Stimulated activated CD8-positive, alpha-beta memory T cell treated with anti-CD3 and anti-CD28 coated beads, Interleukin-2, amount 100 ng/mL, for 1 hour (primary cell): ENCODE measurements around the gene FGFRL1.
A peak's percentile ranks its signal among the peaks of the same experiment; 100 is the strongest.
"Not testable (repeated sequence)": the region's sequence is repeated elsewhere in the genome, so short reads cannot be mapped to it uniquely, and the experiment has no call there.

ENCODE experiments used
- DNase-seq, 2 donors: peaks; one replicate each; pipeline ENCODE4 v3.0.0-alpha.2; 2020; ENCODE audit warnings: low read depth in 2 of 2

The FGFRL1 gene

DNA sequence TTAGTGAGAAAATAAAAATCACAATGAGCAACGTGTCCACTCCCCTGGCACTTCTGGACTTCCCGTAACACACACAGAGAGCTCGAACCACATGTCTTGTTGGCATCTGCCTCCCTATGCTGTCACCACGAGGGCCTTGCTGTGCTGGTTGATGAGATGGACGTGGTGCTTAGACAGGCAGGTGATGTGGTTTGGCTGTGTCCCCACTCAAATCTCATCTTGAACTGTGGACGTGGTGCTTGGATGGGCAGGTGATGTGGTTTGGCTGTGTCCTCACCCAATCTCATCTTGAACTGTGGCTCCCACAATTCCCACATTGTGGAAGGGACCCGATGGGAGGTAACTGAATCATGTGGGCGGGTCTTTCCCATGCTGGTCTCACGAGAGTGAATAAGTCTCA is 40.0 kb downstream of the FGFRL1 start:
- DNase-seq: no peak

DNA sequence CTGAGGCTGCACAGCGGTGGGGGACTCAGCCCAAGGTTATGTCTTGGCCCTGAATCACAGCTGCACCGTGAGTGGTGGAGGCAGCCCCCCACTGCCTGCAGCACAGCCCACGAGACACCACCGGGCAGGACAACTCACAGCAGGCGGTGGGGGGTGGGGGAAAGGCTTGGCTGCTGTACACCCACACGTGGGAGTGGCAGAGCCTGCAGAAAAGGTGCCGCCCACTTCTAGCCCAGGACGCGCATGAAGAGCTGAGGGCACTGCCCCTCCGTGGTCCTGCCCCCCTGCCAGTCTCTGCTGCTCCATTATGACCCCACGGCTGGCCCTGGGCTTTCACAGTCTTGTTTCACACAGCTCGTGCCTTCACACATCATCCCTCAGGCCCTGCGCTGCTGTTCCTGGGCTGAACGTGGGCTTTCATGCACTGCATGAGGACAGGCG is 40.8 kb downstream of the FGFRL1 start:
- no peak for DNase-seq

DNA sequence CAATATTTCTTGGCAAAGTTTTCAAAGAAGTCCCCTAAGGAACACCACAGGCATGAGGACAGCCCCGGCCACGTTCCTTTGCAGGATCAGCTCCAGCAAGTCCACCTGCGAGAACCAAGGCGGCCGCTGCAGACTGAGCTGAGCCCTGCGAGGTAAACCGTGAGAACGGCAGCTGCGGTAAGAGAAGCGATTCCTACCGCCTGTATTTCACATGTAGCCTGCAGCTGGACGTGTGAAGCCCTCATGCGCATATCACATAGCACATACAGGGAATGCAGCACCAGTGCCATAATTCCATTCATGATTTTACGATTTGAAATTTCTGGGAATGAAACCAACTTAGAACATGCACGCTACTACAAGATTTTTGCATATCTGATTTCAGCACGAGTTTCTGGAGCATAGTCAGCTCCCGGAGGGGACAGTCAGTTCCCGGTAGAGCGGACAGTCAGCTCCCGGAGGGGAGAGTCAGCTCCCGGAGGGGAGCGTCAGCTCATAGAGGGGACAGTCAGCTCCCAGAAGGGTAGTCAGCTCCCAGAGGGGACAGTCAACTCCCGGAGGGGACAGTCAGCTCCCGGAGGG is 41.7 kb downstream of the FGFRL1 start:
- DNase-seq: no peak

DNA sequence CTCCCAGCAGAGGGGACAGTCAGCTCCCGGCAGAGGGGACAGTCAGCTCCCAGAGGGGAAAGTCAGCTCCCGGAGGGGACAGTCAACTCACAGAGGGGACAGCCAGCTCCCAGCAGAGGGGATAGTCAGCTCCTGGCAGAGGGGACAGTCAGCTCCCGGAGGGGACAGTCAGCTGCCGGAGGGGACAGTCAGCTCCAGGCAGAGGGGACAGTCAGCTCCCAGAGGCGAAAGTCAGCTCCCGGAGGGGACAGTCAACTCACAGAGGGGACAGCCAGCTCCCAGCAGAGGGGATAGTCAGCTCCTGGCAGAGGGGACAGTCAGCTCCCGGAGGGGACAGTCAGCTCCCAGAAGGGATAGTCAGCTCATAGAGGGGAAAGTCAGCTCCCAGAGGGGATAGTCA is 42.5 kb downstream of the FGFRL1 start:
- not testable (repeated sequence) for DNase-seq

DNA sequence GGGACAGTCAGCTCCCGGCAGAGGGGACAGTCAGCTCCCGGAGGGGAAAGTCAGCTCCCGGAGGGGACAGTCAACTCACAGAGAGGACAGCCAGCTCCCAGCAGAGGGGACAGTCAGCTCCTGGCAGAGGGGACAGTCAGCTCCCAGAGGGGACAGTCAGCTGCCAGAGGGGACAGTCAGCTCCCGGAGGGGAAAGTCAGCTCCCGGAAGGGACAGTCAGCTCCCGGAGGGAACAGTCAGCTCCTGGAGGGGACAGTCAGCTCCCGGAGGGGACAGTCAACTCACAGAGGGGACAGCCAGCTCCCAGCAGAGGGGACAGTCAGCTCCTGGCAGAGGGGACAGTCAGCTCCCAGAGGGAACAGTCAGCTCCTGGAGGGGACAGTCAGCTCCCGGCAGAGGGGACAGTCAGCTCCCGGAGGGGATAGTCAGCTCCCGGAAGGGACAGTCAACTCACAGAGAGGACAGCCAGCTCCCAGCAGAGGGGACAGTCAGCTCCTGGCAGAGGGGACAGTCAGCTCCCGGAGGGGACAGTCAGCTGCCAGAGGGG is 43.3 kb downstream of the FGFRL1 start:
- DNase-seq: not testable (repeated sequence)

DNA sequence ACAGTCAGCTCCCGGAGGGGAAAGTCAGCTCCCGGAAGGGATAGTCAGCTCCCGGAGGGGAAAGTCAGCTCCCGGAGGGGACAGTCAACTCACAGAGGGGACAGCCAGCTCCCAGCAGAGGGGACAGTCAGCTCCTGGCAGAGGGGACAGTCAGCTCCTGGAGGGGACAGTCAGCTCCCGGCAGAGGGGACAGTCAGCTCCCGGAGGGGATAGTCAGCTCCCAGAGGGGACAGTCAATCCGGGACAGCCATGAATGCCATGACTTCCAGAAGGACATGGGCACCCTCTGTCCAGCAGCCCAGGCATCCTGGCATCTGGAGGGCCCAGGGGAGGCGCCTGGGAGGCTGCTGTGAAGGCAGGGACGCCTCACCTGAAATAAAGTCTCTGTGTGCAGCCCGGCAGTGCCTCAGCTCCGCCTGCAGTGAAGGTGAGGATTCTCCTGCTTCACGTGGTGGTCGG is 43.8 kb downstream of the FGFRL1 start:
- not testable (repeated sequence) for DNase-seq

DNA sequence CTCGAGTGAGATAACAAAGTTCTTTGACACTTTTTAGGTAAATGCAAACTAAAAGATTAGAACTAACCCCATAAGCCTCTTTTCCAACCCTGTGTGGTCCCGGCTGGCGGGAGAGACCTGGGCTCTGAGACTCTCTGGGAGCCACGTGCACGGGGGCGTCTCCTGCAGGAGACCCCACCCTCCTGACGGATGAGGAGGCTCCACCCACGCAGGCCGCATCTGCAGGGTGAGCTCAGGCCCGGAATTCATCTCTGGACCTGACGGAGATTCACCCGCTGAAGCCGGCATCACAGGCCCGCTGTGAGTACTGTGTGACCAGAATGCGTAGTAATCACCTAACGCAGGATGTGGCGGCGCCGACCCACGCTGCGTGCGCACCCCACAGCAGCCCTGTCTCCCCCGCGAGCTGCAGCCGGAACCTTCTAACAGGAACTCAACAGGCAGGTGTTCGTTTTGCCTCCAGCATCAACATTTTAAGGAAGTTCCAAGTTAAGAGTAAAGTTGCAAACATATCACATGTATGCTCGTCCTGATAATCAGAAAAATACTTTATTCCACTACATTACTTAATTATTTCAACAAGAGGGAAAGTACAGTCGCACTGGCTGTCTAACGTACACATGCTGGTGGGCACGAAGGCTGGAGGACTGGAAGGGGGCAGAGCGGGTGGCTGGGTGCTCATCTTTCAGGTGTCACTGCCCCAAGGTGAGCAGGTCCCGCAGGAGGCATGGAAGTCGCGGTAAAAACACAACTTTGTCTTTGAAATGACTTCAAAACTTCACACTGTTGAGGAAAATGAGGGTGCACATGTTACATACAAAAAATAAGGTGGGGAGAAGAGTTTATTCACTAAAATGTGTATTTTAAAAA is 44.5 kb downstream of the FGFRL1 start:
- peak; percentile 58 to 64 for DNase-seq

DNA sequence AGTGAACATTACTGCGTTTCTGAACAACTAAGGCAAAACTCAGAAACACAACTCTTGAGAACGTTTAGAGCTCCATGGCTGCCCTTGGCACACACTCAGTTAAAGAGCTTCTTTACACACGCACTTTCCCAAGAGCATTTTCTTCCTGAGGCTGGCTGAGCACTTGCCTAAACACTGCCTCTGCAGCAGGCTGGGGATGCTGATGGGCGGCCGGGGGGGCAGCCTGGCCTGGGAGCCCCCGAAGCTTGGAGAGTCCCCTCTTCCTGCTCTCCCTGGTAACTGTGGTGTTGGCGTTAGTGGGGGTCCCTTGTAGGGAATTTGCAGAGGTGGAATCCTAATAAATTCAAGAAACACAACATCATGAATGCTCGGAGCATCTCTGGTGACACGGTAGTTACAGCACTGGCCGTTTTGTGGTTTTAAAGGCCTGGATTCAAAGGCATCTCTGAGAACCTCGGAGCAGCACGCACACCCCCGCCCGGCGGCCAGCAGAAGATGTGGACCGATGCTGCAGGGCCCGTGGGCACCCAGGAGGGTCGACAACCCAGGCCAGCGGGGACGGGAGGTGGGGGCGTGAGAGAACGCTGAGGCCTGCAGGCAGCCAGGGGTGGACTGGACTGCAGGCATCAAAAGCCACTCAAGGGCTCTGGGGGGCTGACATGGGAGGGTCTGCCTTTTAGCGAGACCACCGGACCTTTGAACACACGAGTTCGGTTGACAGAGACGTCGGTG is 45.4 kb downstream of the FGFRL1 start:
- DNase-seq: no peak

DNA sequence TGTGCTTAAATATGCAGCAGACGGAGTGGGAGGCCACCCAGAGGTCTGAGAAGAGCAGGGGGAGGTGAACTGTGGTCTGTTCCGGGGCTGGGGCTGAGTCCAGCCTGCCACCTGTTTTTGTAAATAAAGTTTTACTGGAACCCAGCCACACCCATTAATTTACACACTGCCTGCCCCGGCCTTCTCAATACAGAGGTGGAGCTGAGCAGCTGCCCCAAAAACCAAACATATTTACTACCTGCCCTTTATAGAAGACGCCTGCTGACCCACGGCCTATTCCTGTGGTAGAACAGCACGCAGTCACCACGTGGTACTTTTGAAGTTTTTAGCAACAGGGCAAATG is 45.9 kb downstream of the FGFRL1 start:
- DNase-seq: no peak

DNA sequence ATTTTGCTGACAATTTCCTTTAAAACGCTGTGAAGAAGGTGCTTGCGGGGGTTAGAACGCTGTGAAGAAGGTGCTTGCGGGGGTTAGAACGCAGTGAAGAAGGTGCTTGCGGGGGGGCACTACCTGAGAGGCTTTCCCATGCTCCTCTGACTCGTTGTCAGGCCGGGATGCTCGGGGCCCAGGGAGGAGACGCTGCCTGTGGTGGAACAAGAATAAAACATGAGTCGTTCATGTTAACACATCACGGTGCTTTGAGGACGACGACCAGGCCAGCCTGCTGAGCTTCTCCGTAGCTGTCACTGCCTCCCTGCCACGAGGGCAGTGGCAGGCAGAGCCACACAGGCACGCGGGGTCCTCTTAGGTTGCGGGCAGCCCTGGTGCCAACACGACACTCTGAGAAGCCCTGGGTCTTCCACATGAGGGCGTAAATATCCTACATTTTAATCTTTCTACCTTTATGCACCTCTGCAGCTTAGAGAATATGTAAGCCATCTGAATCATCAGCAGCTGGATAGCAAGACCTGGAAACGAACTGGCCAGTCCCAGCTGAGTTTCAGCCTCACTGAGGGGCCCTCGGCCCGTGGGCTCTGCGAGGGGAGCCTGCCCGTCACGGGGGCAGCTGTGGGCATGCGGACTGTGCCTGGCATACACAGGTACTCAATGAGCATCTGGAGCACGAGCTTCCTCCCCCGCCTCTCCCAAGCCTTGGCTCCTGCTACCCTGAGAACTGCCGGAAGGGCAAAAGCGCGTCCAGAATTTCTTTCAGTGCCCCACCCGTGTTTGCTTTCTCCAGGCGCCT is 47.0 kb downstream of the FGFRL1 start:
- no peak for DNase-seq

DNA sequence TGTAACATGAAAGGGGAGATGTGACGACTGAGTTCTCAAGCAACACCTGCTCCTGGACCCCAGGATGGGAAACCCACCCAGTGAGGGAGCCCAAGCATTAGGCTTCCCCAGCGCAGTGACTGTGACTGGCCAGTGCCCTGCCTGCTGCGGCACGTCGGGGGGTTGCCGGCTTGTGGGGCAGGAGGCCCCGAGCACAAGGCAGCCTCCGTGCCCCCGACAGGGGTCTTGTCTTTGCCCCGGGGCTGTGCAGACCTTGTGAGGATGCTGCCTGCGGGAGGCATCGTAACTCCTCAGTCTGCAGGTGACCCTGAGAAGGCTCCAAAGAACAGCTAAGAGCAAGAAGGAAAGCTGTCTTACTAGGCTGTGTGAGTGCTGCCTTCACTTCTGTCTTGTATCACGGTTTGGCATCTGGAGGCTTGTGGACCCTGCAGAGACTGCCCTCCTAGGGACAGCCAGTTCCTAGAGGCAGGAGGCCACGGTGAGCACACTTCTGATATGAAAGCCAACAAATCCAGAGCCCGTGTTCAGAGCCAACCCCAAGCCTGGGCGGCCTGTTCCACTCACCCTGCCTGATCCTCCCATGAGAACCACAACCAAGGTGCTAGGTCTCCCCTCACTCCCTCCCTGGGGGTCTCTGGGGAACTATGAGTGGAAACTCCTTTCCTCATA is 47.7 kb downstream of the FGFRL1 start:
- DNase-seq: no peak

DNA sequence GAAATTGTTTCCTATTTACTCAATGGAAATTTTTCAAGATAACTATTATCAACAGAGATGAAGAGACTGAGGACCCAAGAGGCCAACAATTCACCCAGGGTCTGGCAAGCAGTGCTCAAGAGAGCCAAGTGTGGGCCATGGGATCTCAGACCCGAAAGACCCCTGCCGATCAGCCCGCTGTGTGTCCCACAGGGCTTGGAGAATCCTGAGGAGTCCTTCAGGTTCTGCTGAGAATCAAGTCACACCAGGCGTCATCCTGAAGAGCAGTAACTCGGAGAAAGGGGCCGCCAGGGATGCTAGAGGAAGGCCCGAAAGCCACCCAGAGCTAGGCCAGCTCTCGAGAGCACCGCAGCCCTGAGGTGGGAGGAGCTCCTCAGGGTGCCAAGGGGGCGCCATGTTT is 48.7 kb downstream of the FGFRL1 start:
- DNase-seq: no peak

DNA sequence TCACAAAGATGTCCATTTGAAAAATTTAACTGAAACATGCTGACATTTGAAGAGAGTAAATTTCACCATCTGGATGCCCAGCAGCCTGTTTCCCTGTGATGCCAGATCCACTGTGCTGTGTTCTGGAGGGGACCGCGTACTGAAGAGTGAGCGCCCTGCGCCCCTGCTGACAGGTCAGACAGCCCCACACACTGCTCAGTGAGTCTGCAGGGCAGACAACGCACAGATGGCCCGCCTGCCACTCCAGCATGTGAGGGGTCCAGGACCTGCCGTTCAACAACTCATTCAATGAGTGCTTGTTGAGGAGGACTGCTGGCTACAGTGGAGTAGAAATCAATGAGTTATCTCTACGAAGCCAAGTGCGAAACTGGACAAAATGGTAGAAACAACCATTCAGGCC is 49.2 kb downstream of the FGFRL1 start:
- DNase-seq: no peak

DNA sequence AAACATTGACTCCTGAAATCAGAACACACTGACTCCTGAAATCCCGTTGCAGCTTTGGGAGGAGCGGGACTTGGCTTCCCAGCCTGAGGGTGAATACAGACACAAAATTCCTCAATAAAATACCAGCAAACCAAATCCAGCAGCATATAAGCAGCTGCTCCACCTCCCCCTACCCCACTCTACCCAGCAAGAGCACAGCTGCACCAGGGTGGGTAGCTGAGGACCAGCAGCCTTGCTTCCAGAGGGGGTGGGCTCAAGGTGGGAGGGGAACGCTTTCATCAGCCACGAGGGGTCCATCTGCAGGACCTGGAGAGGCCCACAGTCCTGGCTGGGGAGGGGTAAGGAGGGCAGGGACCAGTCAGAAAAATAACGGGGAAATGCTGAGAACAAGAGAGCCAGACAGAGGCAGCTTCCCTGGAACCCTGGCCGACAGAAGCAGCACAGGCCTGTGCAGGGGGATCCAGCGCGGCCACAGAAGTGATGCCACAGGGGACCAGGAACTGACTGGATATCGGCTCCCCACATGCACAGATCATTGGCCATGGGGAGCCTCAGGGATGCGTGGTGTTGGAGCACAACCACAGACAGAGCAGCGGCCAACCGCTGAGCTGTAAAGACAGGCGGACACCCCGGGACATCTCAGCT is 49.8 kb downstream of the FGFRL1 start:
- no peak for DNase-seq

DNA sequence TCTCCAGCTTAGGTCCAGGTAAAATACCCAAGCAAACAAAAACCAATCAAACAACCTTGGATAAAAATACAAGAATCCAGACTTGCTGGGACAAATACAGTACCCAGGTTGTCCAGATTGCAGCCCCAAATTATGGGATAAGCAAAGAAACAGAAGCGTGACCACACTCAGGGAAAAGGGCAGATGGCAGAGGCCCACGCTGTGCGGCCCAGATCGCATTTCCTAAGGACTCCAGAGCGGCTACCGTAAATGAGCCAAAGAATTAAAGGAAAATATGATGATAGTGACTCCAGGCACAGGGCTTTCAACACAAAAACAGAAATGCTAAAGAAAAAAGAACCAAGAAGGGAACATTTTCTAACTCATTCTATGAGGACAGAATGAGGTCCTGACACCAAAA is 50.3 kb downstream of the FGFRL1 start:
- DNase-seq: no peak

DNA sequence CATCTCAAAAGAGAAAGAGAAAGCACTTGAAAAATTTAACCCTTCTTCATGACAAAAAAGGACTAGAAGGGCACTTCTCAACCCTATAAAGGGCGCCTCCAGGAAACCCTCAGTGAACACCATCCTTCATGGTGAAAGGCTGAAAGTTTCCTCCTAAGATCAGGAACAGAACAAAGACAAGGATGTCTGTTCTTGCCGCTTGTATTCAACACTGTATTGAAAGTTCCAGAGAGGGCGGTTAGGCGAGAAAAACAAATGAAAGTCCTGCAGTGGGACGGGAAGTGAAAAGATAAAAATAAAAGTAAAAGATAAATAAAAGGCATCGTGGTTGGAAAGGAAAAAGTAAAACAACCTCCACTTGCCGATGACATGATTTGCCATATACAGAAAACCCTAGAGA is 51.0 kb downstream of the FGFRL1 start:
- DNase-seq: no peak

DNA sequence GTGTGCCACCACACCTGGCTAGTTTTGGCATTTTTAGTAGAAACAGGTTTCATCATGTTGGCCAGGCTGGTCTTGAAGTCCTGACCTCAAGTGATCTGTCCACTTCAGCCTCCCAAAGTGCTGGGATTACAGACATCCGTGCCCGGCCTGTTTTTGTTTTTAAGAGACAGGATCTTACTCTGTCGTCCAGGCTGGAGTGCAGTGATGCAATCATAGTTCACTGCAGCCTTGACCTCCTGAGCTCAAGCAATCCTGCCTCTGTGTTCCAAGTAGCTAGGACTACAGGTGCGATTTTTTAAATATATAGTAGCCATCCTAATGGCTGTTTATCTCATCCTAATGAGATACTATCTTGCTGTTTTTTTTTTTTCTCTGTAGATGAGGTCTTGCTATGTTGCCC is 54.3 kb downstream of the FGFRL1 start:
- no peak for DNase-seq

DNA sequence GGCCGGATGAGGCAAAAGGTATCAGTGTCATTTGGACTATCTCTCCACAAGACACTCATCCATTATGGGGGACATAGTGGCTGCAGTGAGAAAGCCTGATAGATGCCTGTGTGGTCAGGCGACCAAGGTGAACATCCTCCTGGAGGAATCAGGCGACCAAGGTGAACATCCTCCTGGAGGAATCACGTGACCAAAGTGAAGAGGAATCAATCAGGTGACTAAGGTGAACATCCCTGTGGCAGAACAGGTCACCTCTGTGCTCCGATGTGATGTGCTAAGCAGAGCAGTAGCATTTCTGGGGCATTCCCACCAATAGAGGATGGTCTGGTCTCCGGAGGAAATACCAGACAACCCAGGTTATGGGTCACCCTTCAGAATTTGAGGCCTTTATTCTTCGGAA is 58.0 kb downstream of the FGFRL1 start:
- DNase-seq: no peak

DNA sequence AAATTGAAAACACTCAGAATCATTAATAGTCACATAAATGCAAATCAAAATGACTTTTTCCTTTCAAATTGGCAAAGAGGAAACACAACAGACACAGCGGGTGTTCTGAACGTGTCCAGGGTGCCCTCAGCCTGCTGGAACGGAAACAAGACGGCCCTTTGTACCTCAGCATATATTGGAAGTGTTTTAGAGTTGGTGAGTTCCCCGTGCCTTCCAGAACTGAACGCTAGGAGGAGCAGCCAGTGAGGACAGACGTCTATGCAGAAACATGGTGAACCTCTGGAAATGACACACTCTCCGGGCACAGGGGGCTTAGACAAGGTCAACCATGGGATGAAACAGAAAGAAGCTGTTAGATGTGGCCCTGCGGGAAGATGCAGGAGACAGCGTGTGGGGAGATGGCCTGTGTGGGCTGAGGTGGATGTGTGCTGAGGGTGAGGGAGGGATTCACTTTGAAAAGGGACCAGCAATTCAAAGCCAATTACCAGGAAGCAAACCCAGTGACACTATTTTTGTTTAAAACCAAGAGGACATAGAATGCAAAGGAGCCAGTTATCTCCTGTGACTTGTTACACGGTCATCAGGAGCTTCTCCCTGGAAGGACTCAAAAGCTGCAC is 61.5 kb downstream of the FGFRL1 start:
- DNase-seq: peak in 1 of 2 donors; percentile 24

DNA sequence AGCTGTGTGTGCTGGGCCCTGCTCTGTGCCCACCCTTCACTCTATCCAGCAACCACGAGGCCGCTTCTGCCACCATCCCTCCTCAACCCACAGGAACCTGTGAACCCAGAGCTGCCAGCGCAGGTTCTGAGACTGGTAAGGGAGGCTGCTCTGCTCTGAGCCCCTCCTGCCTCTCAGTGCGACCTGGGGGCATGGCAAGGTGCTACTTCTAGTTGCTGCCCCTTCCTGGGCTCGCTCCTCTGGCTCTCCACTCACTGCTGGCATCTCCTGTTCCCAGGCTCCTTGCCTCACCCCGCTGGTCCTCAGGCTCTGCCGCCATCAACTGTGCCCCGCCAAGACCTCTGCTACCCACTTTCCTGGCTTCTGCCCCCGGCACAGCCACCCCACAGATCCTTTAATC is 62.7 kb downstream of the FGFRL1 start:
- no peak for DNase-seq
